Colon (tissue), 2 donors: ENCODE measurements around the gene PHLPP1.

ENCODE experiments used
- FAIRE-seq: peaks from 2 replicates; lab custom pipeline; 2012; peaks lifted over from hg19 to GRCh38; lab: Jason Lieb, UNC
- donor health status: control.
- donor health status: control.

Gene PHLPP1

GRCh38 chr18:62984656-62985315 is 269.4 kb downstream of the PHLPP1 start:
- FAIRE-seq, result no peak

GRCh38 chr18:62986490-62986889 is 271.1 kb downstream of the PHLPP1 start:
- no peak for FAIRE-seq

GRCh38 chr18:62987055-62987830 is 271.9 kb downstream of the PHLPP1 start:
- no peak for FAIRE-seq

GRCh38 chr18:62987859-62988258 is 272.5 kb downstream of the PHLPP1 start:
- FAIRE-seq, result no peak

- no peak for FAIRE-seq
These were observed 273.1 kb downstream of the PHLPP1 start for GRCh38 chr18:62988471-62988870.

- no peak for FAIRE-seq
These were observed 273.9 kb downstream of the PHLPP1 start for GRCh38 chr18:62989195-62989594.

GRCh38 chr18:62990653-62991052 is 275.3 kb downstream of the PHLPP1 start:
- FAIRE-seq, result no peak

GRCh38 chr18:62991389-62991788 is 276.0 kb downstream of the PHLPP1 start:
- no peak for FAIRE-seq

- no peak for FAIRE-seq
These were observed 276.6 kb downstream of the PHLPP1 start for GRCh38 chr18:62991959-62992358.

GRCh38 chr18:62992877-62993365 is 277.6 kb downstream of the PHLPP1 start:
- FAIRE-seq, result no peak

- FAIRE-seq, result no peak
These were observed 281.2 kb downstream of the PHLPP1 start for GRCh38 chr18:62996566-62996965.

- no peak for FAIRE-seq
These were observed 281.7 kb downstream of the PHLPP1 start for GRCh38 chr18:62997076-62997475.

GRCh38 chr18:62998443-62998842 is 283.1 kb downstream of the PHLPP1 start:
- FAIRE-seq, result no peak

GRCh38 chr18:62999392-62999791 is 284.1 kb downstream of the PHLPP1 start:
- no peak for FAIRE-seq

GRCh38 chr18:62999921-63000320 is 284.6 kb downstream of the PHLPP1 start:
- FAIRE-seq, result no peak

- no peak for FAIRE-seq
These were observed 285.5 kb downstream of the PHLPP1 start for GRCh38 chr18:63000839-63001238.

GRCh38 chr18:63001861-63002260 is 286.5 kb downstream of the PHLPP1 start:
- no peak for FAIRE-seq

GRCh38 chr18:63002305-63002704 is 287.0 kb downstream of the PHLPP1 start:
- FAIRE-seq, result no peak

GRCh38 chr18:63002803-63003445 is 287.6 kb downstream of the PHLPP1 start:
- FAIRE-seq, result no peak

- FAIRE-seq, result no peak
These were observed 288.6 kb downstream of the PHLPP1 start for GRCh38 chr18:63003899-63004298.

- no peak for FAIRE-seq
These were observed 289.2 kb downstream of the PHLPP1 start for GRCh38 chr18:63004466-63005089.

- FAIRE-seq, result no peak
These were observed 290.0 kb downstream of the PHLPP1 start for GRCh38 chr18:63005306-63005705.

- no peak for FAIRE-seq
These were observed 291.9 kb downstream of the PHLPP1 start for GRCh38 chr18:63007231-63007630.
